ENCODE results near the gene PECR. TPM values are rescaled to one million over a fixed set of nuclear protein-coding genes. Genes with fewer than 3 reads are reported as not detected.

The PECR gene
- total and polyA plus RNA-seq, 4 donors, result 10.6 to 25.9 (median 13.4) TPM

GRCh38 chr2:216117561-216118340 lies 36.1 kb upstream of the PECR start:
- Histone ChIP-seq H3K36me3 (ENCODE audit: control insufficient read depth in 4 of 4, insufficient read depth in 4 of 4, low read length in 4 of 4) (peaks cover 31 to 78% (median 59%) of the 10 kb centered on the region in 4 donors), H3K9me3 (ENCODE audit: control insufficient read depth in 4 of 4, insufficient read depth in 3 of 4, low read length in 3 of 4) (no peaks in the 10 kb centered on the region), H3K4me3 (no peak overlapping the region), H3K4me1 (ENCODE audit: control insufficient read depth in 5 of 5, insufficient read depth in 5 of 5, low read length in 5 of 5) (peaks cover 0 to 29% (median 9%) of the 10 kb centered on the region in 5 donors), H3K9ac (ENCODE audit: insufficient read depth in 1 of 2, low read length in 2 of 2) (no peak overlapping the region), H3K27ac (ENCODE audit: low read depth in 1 of 2, low read length in 1 of 2) (no peak overlapping the region), H3K27me3 (ENCODE audit: control insufficient read depth in 3 of 3, insufficient read depth in 3 of 3, low read length in 2 of 3) (no peaks in the 10 kb centered on the region)
- DNase-seq (peak in 2 of 3 donors; percentile 47), ATAC-seq (ENCODE audit: insufficient read depth, low FRiP score) (no peak)
- TF ChIP-seq, protein P1, sequence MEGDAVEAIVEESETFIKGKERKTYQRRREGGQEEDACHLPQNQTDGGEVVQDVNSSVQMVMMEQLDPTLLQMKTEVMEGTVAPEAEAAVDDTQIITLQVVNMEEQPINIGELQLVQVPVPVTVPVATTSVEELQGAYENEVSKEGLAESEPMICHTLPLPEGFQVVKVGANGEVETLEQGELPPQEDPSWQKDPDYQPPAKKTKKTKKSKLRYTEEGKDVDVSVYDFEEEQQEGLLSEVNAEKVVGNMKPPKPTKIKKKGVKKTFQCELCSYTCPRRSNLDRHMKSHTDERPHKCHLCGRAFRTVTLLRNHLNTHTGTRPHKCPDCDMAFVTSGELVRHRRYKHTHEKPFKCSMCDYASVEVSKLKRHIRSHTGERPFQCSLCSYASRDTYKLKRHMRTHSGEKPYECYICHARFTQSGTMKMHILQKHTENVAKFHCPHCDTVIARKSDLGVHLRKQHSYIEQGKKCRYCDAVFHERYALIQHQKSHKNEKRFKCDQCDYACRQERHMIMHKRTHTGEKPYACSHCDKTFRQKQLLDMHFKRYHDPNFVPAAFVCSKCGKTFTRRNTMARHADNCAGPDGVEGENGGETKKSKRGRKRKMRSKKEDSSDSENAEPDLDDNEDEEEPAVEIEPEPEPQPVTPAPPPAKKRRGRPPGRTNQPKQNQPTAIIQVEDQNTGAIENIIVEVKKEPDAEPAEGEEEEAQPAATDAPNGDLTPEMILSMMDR (IDR thresholded peaks at IDR 0.05; ENCODE audit: control extremely low read depth, extremely low read depth), result no peak
- 77 to 79% methylated on average over 4 of the region's 4 CpGs for WGBS, 2 donors

DNA sequence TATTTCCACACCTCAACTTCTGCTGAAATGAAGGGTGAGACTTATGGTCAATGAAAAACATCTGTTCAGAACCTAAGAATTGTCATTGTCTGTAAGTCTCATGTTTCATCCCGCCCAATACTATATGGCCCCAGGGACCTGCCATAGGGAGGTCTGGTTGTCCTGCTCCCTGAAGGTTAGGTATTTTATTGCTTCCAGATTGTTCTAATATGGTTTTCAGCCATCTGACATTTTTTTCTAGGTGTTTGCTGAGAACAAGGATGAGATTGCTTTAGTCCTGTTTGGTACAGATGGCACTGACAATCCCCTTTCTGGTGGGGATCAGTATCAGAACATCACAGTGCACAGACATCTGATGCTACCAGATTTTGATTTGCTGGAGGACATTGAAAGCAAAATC lies 34.8 kb upstream of the PECR start:
- Histone ChIP-seq H3K4me3 (no peak overlapping the region), H3K27ac (ENCODE audit: low read depth in 1 of 2, low read length in 1 of 2) (no peak overlapping the region), H3K9ac (ENCODE audit: insufficient read depth in 1 of 2, low read length in 2 of 2) (no peak overlapping the region), H3K36me3 (ENCODE audit: control insufficient read depth in 4 of 4, insufficient read depth in 4 of 4, low read length in 4 of 4) (peaks cover 29 to 79% (median 57%) of the 10 kb centered on the region in 4 donors), H3K4me1 (ENCODE audit: control insufficient read depth in 5 of 5, insufficient read depth in 5 of 5, low read length in 5 of 5) (peaks cover 0 to 31% (median 9%) of the 10 kb centered on the region in 5 donors), H3K27me3 (ENCODE audit: control insufficient read depth in 3 of 3, insufficient read depth in 3 of 3, low read length in 2 of 3) (no peaks in the 10 kb centered on the region), H3K9me3 (ENCODE audit: control insufficient read depth in 4 of 4, insufficient read depth in 3 of 4, low read length in 3 of 4) (no peaks in the 10 kb centered on the region)
- TF ChIP-seq, protein P1 (IDR thresholded peaks at IDR 0.05; ENCODE audit: control extremely low read depth, extremely low read depth), result no peak
- ATAC-seq (ENCODE audit: insufficient read depth, low FRiP score) (no peak), DNase-seq (no peak)
- WGBS, 2 donors, result 98 to 100% methylated on average over 1 of the region's 1 CpG

GRCh38 chr2:216114714-216115531 lies 33.3 kb upstream of the PECR start:
- peaks cover 0 to 44% (median 9%) of the 10 kb centered on the region in 5 donors for H3K4me1 ChIP-seq (ENCODE audit: control insufficient read depth in 5 of 5, insufficient read depth in 5 of 5, low read length in 5 of 5)
- DNase-seq (peak; percentile 99 to 100 (median 100)), ATAC-seq (ENCODE audit: insufficient read depth, low FRiP score) (peak; percentile 95)
- H3K9me3 ChIP-seq (ENCODE audit: control insufficient read depth in 4 of 4, insufficient read depth in 3 of 4, low read length in 3 of 4), result no peaks in the 10 kb centered on the region
- peak overlapping the region; percentile 75 to 82 for H3K27ac ChIP-seq (ENCODE audit: low read depth in 1 of 2, low read length in 1 of 2)
- peak overlapping the region; percentile 23 for H3K4me3 ChIP-seq
- peak overlapping the region in 1 of 2 donors; percentile 94 for H3K9ac ChIP-seq (ENCODE audit: insufficient read depth in 1 of 2, low read length in 2 of 2)
- TF ChIP-seq, protein P1 (IDR thresholded peaks at IDR 0.05; ENCODE audit: control extremely low read depth, extremely low read depth), result peak; percentile 78
- peaks cover 22 to 77% (median 49%) of the 10 kb centered on the region in 4 donors for H3K36me3 ChIP-seq (ENCODE audit: control insufficient read depth in 4 of 4, insufficient read depth in 4 of 4, low read length in 4 of 4)
- 5 to 8% methylated on average over 29 of the region's 29 CpGs for WGBS, 2 donors
- no peaks in the 10 kb centered on the region for H3K27me3 ChIP-seq (ENCODE audit: control insufficient read depth in 3 of 3, insufficient read depth in 3 of 3, low read length in 2 of 3)
